Measurements from ENCODE around the gene NR1D1.
A peak's percentile ranks its signal among the peaks of the same experiment; 100 is the strongest.

The NR1D1 gene

GRCh38 chr17:40113110-40113906 lies 12.9 kb upstream of the NR1D1 start (continued):
- TF ChIP-seq PRDM10 (tag by site-specific recombination; IDR thresholded peaks at IDR 0.05) (peak; percentile 95), ZNF623 (tag by site-specific recombination; IDR thresholded peaks at IDR 0.05) (no peak), KLF17 (tag by site-specific recombination; IDR thresholded peaks at IDR 0.05) (peak; percentile 43), ZEB2 (tag by site-specific recombination; IDR thresholded peaks at IDR 0.05) (peak; percentile 69), PRDM6 (tag by site-specific recombination; IDR thresholded peaks at IDR 0.05) (peak; percentile 59; the same call in 1 of the 2 replicates), IKZF3 (tag by site-specific recombination; IDR thresholded peaks at IDR 0.05) (peak; percentile 28; the same call in 1 of the 2 replicates), ZNF529 (tag by site-specific recombination; IDR thresholded peaks at IDR 0.05; ENCODE audit: insufficient replicate concordance) (no peak), ZNF211 (tag by site-specific recombination; IDR thresholded peaks at IDR 0.05; ENCODE audit: low read depth) (no peak), ZNF398 (tag by site-specific recombination; IDR thresholded peaks at IDR 0.05) (peak; percentile 71; the same call in 1 of the 2 replicates), ZBTB26 (tag by site-specific recombination; optimal IDR thresholded peaks at IDR 0.05) (peak; percentile 20), ZNF585B (tag by site-specific recombination; IDR thresholded peaks at IDR 0.05) (no peak), ZNF580 (tag by site-specific recombination; IDR thresholded peaks at IDR 0.05) (no peak), GLIS1 (tag by site-specific recombination; IDR thresholded peaks at IDR 0.05) (peak; percentile 68), ZNF600 (tag by site-specific recombination; IDR thresholded peaks at IDR 0.05) (peak; percentile 86), GLI2 (tag by site-specific recombination; IDR thresholded peaks at IDR 0.05; ENCODE audit: borderline replicate concordance, low read depth) (no peak), ZNF214 (tag by site-specific recombination; IDR thresholded peaks at IDR 0.05; ENCODE audit: borderline replicate concordance) (no peak), ZNF843 (tag by site-specific recombination; IDR thresholded peaks at IDR 0.05) (no peak), ZNF10 (tag by site-specific recombination; IDR thresholded peaks at IDR 0.05) (no peak), ZNF266 (tag by site-specific recombination; IDR thresholded peaks at IDR 0.05; ENCODE audit: low read depth) (no peak), PATZ1 (tag by site-specific recombination; IDR thresholded peaks at IDR 0.05) (peak; percentile 79), ZNF791 (tag by site-specific recombination; IDR thresholded peaks at IDR 0.05) (no peak), ZNF169 (tag by site-specific recombination; IDR thresholded peaks at IDR 0.05) (no peak), KLF16 (tag by site-specific recombination; IDR thresholded peaks at IDR 0.05) (peak; percentile 76), SP3 (tag by site-specific recombination; IDR thresholded peaks at IDR 0.05) (peak; percentile 88), ZBTB17 (tag by site-specific recombination; IDR thresholded peaks at IDR 0.05) (peak; percentile 94), ZSCAN23 (tag by site-specific recombination; IDR thresholded peaks at IDR 0.05) (no peak)

Measured in HEK293 (cell line).